Hepatocyte (in vitro differentiated cells): ENCODE results near the gene DEPDC4.

Source experiments
- CTCF ChIP-seq: fragments of 200-600 bp; sonication (generic); IDR thresholded peaks from 2 replicates; pipeline ENCODE4 v1.5.1; 2016; ENCODE audit warnings: antibody characterized with exemption, mild to moderate bottlenecking; ENCODE audit not compliant: poor library complexity
- EZH2 ChIP-seq: fragments of 200-600 bp; sonication (generic); IDR thresholded peaks from 2 replicates; pipeline ENCODE4 v1.6.1; 2016; ENCODE audit warnings: antibody characterized with exemption, mild to moderate bottlenecking, borderline replicate concordance

GRCh38 chr12:100289038-100289437 lies 22.2 kb upstream of the DEPDC4 start:
- no peak for TF ChIP-seq CTCF
- no peak for TF ChIP-seq EZH2
